Inflammatory macrophage treated with lipopolysaccharide for 4 hours (primary cell): Measurements from ENCODE around the gene UGT1A8.
"Not testable (repeated sequence)": the region's sequence is repeated elsewhere in the genome, so short reads cannot be mapped to it uniquely, and the experiment has no call there.

Experiments used
- DNase-seq: peaks from one replicate; pipeline ENCODE4 v3.0.0-alpha.2; 2020

UGT1A8 gene

GRCh38 chr2:233689031-233689430 lies 71.6 kb downstream of the UGT1A8 start:
- no peak for DNase-seq

- no peak for DNase-seq
These were observed 72.1 kb downstream of the UGT1A8 start for GRCh38 chr2:233689501-233689900.

GRCh38 chr2:233690444-233690843 lies 73.0 kb downstream of the UGT1A8 start:
- no peak for DNase-seq

GRCh38 chr2:233691443-233692433 lies 74.3 kb downstream of the UGT1A8 start:
- no peak for DNase-seq

- no peak for DNase-seq
These were observed 75.2 kb downstream of the UGT1A8 start, which contains the start of gene UGT1A6 for GRCh38 chr2:233692648-233693047. TSS of gene UGT1A6 (plus strand) at chr2:233692890. CDS start at chr2:233693005, 115 bp downstream.

- no peak for DNase-seq
These were observed 76.5 kb downstream of the UGT1A8 start for GRCh38 chr2:233693963-233694362.

DNA sequence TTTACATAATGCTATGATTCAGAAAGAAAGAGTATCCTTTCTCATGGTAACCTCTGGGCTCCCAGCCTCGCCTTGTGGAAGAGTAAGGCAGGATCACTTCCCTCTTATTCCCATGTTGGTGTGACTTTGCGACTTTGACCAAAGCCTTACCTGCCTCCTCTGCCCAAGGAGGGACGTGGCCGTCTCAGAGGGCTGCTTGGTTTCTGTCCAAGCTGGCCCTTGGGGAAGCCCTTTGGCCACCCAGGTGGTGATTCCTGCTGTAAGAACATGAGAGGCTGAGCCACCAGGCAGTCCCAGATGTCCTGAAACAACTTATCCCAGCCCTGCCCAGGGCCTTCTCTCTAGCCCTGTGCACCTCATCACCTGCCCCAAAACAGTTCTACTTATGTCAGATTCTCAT lies 81.3 kb downstream of the UGT1A8 start:
- no peak for DNase-seq

DNA sequence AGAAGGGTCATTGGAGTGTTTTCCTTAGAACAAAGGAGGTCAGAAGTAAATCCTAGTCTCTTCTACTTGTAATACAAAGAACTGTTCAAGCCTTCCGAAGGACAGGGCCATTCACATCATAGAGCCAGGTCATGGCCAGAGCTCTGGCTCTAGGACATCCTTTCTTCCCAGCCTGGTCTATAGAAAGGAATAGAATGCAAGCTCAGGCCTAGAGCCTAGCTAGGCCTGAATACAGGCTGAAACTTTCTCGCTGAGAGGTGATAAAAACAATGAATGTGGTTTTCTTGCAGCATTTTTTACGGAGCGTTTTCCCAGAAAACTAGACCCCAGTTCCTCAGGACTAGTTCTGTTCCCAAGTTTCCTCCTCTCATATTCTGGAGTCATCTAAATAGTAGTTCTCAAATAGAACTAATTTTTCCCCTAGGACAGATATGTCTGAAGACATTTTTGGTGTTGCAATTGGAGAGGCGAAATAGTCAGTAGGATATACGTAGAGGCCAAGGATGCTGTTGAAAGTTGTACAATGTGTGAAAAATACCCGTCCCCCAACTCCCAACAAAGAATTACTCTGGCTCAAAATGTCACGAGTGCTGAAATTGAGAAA lies 82.1 kb downstream of the UGT1A8 start:
- no peak for DNase-seq

GRCh38 chr2:233700028-233700635 lies 82.7 kb downstream of the UGT1A8 start:
- no peak for DNase-seq

- DNase-seq, result not testable (repeated sequence)
These were observed 83.4 kb downstream of the UGT1A8 start for GRCh38 chr2:233700842-233701241.

GRCh38 chr2:233702238-233702637 lies 84.8 kb downstream of the UGT1A8 start:
- DNase-seq, result no peak

- DNase-seq, result no peak
These were observed 88.6 kb downstream of the UGT1A8 start for GRCh38 chr2:233705911-233706506.

- DNase-seq, result no peak
These were observed 89.3 kb downstream of the UGT1A8 start for GRCh38 chr2:233706720-233707119.

DNA sequence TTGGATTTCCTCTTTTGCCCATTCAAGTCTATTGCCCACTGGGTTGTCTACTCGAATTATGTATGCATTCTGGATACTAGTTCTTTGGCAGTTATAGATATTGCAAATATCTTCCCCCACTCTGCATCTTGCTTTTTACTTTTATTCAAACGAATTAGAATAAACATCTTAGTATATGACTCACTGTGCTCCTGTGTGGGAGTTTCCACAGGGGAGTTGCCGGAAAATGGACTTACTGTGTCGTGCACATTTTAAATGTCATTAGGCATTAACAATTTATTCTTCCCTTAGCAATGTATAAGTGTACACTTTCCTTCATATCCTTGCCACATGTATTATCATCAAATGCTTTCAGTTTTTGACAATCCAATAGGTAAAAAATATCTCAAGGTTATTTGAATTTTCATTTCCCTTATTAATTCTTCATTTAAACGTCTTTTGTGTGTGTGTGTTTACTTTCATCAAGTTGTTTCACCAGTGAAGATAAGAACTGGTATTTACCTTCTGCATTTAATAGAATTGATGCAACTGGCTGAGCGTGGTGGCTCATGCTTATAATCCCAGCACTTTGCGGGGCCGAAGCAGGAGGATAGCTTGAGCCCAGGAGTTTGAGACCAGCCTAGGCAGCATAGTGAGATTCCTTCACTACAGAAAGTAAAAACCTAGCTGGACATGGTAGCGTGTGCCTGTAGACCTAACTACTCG lies 90.7 kb downstream of the UGT1A8 start:
- DNase-seq, result no peak

DNA sequence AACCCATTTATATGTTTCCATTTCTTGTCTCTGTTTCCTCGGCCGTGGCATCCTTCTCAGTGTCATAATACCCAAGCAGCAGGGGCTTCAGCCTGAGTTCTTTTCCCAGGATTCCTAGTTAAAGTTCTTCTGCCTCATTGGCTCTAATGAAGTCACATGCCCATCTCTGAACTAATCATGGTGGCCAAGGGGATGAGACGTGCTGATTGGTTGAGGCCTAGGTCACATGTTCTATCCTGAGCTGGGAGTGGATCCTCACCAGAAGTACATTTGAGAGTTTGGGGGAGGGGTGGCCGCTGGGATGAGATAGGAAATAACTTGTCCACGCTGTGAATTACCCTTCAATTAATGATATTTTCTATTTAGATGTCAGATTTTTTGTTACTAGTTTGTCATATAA lies 91.5 kb downstream of the UGT1A8 start:
- DNase-seq, result no peak

- DNase-seq, result peak; percentile 45
These were observed 94.0 kb downstream of the UGT1A8 start for GRCh38 chr2:233711312-233712008.

DNA sequence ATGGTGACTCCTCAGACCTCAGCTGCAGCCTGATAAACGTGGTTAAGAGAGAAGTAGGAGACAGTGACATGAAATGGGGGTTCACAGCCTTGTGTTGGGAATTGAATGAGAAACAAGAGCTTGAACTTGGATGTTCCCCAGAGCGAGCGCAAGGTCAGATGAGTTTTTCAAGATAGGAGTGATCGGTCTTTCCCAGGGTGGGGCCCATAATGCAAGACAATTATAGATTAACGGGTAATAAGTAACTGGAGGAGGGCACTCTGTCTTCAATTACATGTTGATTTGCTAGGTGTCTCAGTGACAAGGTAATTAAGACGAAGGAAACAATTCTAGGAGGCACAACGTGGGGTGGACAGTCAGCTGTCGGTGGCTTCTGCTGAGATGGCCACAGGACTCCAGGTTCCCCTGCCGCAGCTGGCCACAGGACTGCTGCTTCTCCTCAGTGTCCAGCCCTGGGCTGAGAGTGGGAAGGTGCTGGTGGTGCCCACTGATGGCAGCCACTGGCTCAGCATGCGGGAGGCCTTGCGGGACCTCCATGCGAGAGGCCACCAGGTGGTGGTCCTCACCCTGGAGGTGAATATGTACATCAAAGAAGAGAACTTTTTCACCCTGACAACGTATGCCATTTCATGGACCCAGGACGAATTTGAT lies 95.3 kb downstream of the UGT1A8 start, which contains the start of gene UGT1A5:
Gene UGT1A5 (plus strand): TSS at position 297 of the 651 bp plus-strand sequence. CDS start 85 bp downstream, at position 382.
- DNase-seq, result no peak

DNA sequence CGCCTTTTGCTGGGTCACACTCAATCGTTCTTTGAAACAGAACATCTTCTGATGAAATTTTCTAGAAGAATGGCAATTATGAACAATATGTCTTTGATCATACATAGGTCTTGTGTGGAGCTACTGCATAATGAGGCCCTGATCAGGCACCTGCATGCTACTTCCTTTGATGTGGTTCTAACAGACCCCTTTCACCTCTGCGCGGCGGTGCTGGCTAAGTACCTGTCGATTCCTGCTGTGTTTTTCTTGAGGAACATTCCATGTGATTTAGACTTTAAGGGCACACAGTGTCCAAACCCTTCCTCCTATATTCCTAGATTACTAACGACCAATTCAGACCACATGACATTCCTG lies 95.8 kb downstream of the UGT1A8 start:
- DNase-seq, result no peak

- no peak for DNase-seq
These were observed 96.7 kb downstream of the UGT1A8 start for GRCh38 chr2:233714121-233714520.

GRCh38 chr2:233718552-233718951 lies 101.1 kb downstream of the UGT1A8 start, which contains the start of gene UGT1A4:
TSS of gene UGT1A4 (plus strand) at chr2:233718736. CDS start at chr2:233718821, 85 bp downstream.
- no peak for DNase-seq

- DNase-seq, result no peak
These were observed 111.4 kb downstream of the UGT1A8 start, which contains the start of gene UGT1A3 for GRCh38 chr2:233728723-233729301. TSS of gene UGT1A3 (plus strand) at chr2:233729042. CDS start at chr2:233729127, 85 bp downstream.
